H1 (cell line): ENCODE measurements around the gene DUSP1. TPM values are rescaled to one million over a fixed set of nuclear protein-coding genes. Genes with fewer than 3 reads are reported as not detected.

ENCODE experiments used
- CTCF ChIA-PET: fragments of 300-600 bp; sonication (Branson Sonifier 250); formaldehyde crosslinking; loops from one replicate; lab custom pipeline; 2021; ENCODE audit not compliant: partially characterized antibody; lab: Charles Lee
- POLR2A ChIA-PET: fragments of 300-600 bp; sonication (Branson Sonifier 250); formaldehyde crosslinking; loops from one replicate; lab custom pipeline; 2021; ENCODE audit warnings: inconsistent platforms; ENCODE audit not compliant: partially characterized antibody; lab: Charles Lee
- DNase-seq, 2 experiments: peaks; one replicate each; pipeline versions ENCODE4 v3.0.0 to v3.0.0-alpha.2; 2010 to 2022; ENCODE audit warnings: low spot score in 2 of 2, low read depth in 1 of 2, mixed read lengths in 1 of 2
- FAIRE-seq: peaks from 2 replicates; lab custom pipeline; 2011; peaks lifted over from hg19 to GRCh38; lab: Jason Lieb, UNC
- H2AFZ ChIP-seq: 2 replicates; pipeline ENCODE4 v1.8.1; 2012; ENCODE audit warnings: low read length, inconsistent platforms
- H2AK5ac ChIP-seq: 2 replicates; pipeline ENCODE4 v1.6.1; 2013; ENCODE audit warnings: low read depth, low read length
- H2BK120ac ChIP-seq: replicated peaks from 2 replicates; pipeline ENCODE3; 2013; ENCODE audit warnings: low read depth, low read length, inconsistent platforms
- H2BK12ac ChIP-seq: 2 replicates; pipeline ENCODE4 v1.6.1; 2013; ENCODE audit warnings: low read depth, low read length
- H2BK15ac ChIP-seq: 2 replicates; pipeline ENCODE4 v1.6.1; 2013; ENCODE audit warnings: low read length
- H2BK20ac ChIP-seq: 2 replicates; pipeline ENCODE4 v1.6.1; 2013; ENCODE audit warnings: low read length
- H2BK5ac ChIP-seq: 2 replicates; pipeline ENCODE4 v1.6.1; 2013; ENCODE audit warnings: low read depth, low read length
- H3K14ac ChIP-seq: 2 replicates; pipeline ENCODE4 v1.6.1; 2013; ENCODE audit warnings: inconsistent platforms; ENCODE audit not compliant: insufficient read length
- H3K18ac ChIP-seq: 2 replicates; pipeline ENCODE4 v1.6.1; 2013; ENCODE audit warnings: low read length; ENCODE audit errors: extremely low read depth
- H3K23ac ChIP-seq: 2 replicates; pipeline ENCODE4 v1.6.1; 2013; ENCODE audit warnings: inconsistent platforms; ENCODE audit not compliant: insufficient read length
- H3K23me2 ChIP-seq: 2 replicates; pipeline ENCODE4 v1.6.1; 2013; ENCODE audit warnings: low read depth, low read length
- H3K27ac ChIP-seq: 2 replicates; pipeline ENCODE4 v1.6.1; 2011; ENCODE audit warnings: low read depth, low read length, inconsistent platforms
- H3K27me3 ChIP-seq, 4 experiments: replicated peaks in 1 of 4; 1 replicate in 1 of 4; 2 replicates in 3 of 4; pipeline versions ENCODE4 v1.6.1 to v1.8.1; 2011 to 2013; ENCODE audit warnings: low read length in 3 of 4, mild to moderate bottlenecking in 3 of 4, inconsistent platforms in 2 of 4, mixed read lengths in 2 of 4, moderate library complexity in 1 of 4; ENCODE audit not compliant: control insufficient read depth in 3 of 4, insufficient read depth in 3 of 4; ENCODE audit errors: extremely low read depth in 1 of 4
- H3K36me3 ChIP-seq, 4 experiments: 2 replicates each; pipeline versions ENCODE4 v1.6.1 to v1.8.1; 2011 to 2013; ENCODE audit warnings: mild to moderate bottlenecking in 4 of 4, low read length in 3 of 4, moderate library complexity in 2 of 4, control low read depth in 1 of 4, inconsistent platforms in 1 of 4; ENCODE audit not compliant: insufficient read depth in 4 of 4, control insufficient read depth in 2 of 4
- H3K4ac ChIP-seq: replicated peaks from 2 replicates; pipeline ENCODE3; 2013; ENCODE audit warnings: low read length, low read depth, mixed read lengths, inconsistent platforms; ENCODE audit not compliant: insufficient read length
- H3K4me1 ChIP-seq, 4 experiments: replicated peaks in 1 of 4; 1 replicate in 1 of 4; 2 replicates in 3 of 4; pipeline versions ENCODE4 v1.6.1 to v1.8.1; 2011 to 2013; ENCODE audit warnings: low read length in 3 of 4, inconsistent platforms in 2 of 4, mixed read lengths in 1 of 4; ENCODE audit not compliant: insufficient read depth in 4 of 4, control insufficient read depth in 3 of 4
- H3K4me2 ChIP-seq, 2 experiments: 2 replicates each; pipeline versions ENCODE4 v1.6.1 to v1.8.1; 2011 to 2013; ENCODE audit warnings: low read depth in 2 of 2, low read length in 2 of 2, control low read depth in 1 of 2, inconsistent platforms in 1 of 2, mild to moderate bottlenecking in 1 of 2; ENCODE audit not compliant: insufficient read depth in 1 of 2
- H3K4me3 ChIP-seq, 4 experiments: fragments of 200-600, 300-600 bp in 1 of 4; sonication (generic), shearing (Covaris generic), sonication (Bioruptor Twin) in 1 of 4; 2 replicates each; pipeline versions ENCODE4 v1.5.1 to v1.8.1; 2011 to 2016; ENCODE audit warnings: low read length in 4 of 4, low read depth in 3 of 4, control low read depth in 2 of 4, inconsistent platforms in 2 of 4, mild to moderate bottlenecking in 2 of 4, mixed read lengths in 1 of 4, moderate library complexity in 1 of 4; ENCODE audit not compliant: insufficient read depth in 2 of 4; ENCODE audit errors: extremely low read depth in 1 of 4
- H3K56ac ChIP-seq: replicated peaks from 2 replicates; pipeline ENCODE3; 2013; ENCODE audit warnings: low read depth, mild to moderate bottlenecking, mixed read lengths, low read length, inconsistent platforms; ENCODE audit not compliant: insufficient read length
- H3K79me1 ChIP-seq: 2 replicates; pipeline ENCODE4 v1.6.1; 2013; ENCODE audit warnings: low read depth, low read length, control low read depth
- H3K79me2 ChIP-seq, 2 experiments: 2 replicates each; pipeline versions ENCODE4 v1.6.1 to v1.8.1; 2012 to 2013; ENCODE audit warnings: low read length in 2 of 2, mild to moderate bottlenecking in 2 of 2, inconsistent platforms in 1 of 2; ENCODE audit not compliant: insufficient read depth in 2 of 2, control insufficient read depth in 1 of 2
- H3K9ac ChIP-seq, 4 experiments: replicated peaks in 1 of 4; 1 replicate in 1 of 4; 2 replicates in 3 of 4; pipeline versions ENCODE4 v1.6.1 to v1.8.1; 2011 to 2013; ENCODE audit warnings: low read depth in 3 of 4, low read length in 3 of 4, control low read depth in 2 of 4, mild to moderate bottlenecking in 2 of 4, moderate library complexity in 2 of 4, inconsistent platforms in 1 of 4; ENCODE audit errors: extremely low read depth in 1 of 4
- H3K9me3 ChIP-seq, 2 experiments: 2 replicates each; pipeline versions ENCODE4 v1.6.1 to v1.8.1; 2012 to 2013; ENCODE audit warnings: mild to moderate bottlenecking in 2 of 2, moderate library complexity in 2 of 2, control low read depth in 1 of 2, inconsistent platforms in 1 of 2, low read depth in 1 of 2, low read length in 1 of 2, mixed read lengths in 1 of 2; ENCODE audit not compliant: insufficient read depth in 2 of 2
- H4K20me1 ChIP-seq, 2 experiments: replicated peaks in 1 of 2; 2 replicates each; pipeline versions ENCODE3 to v1.8.1; 2011 to 2013; ENCODE audit warnings: inconsistent platforms in 2 of 2, low read length in 2 of 2, mild to moderate bottlenecking in 1 of 2; ENCODE audit not compliant: insufficient read depth in 2 of 2, control insufficient read depth in 1 of 2
- H4K5ac ChIP-seq: 2 replicates; pipeline ENCODE4 v1.6.1; 2013; ENCODE audit warnings: low read length, low read depth, mixed read lengths, inconsistent platforms; ENCODE audit not compliant: insufficient read length
- H4K8ac ChIP-seq: 2 replicates; pipeline ENCODE4 v1.8.0; 2013; ENCODE audit warnings: mild to moderate bottlenecking, moderate library complexity, low read length, inconsistent platforms; ENCODE audit not compliant: insufficient read depth; ENCODE audit errors: extremely low read depth
- H4K91ac ChIP-seq: replicated peaks from 2 replicates; pipeline ENCODE3; 2013; ENCODE audit warnings: low read length, mixed read lengths, inconsistent platforms; ENCODE audit not compliant: insufficient read length
- EP300 ChIP-seq, 2 experiments: IDR thresholded peaks; 1 replicate in 1 of 2; 2 replicates in 1 of 2; pipeline ENCODE4 v1.6.1; 2011 to 2012; ENCODE audit warnings: low read depth in 2 of 2, low read length in 2 of 2, mild to moderate bottlenecking in 2 of 2, borderline replicate concordance in 1 of 2, inconsistent platforms in 1 of 2, moderate library complexity in 1 of 2
- EZH2 ChIP-seq: fragments of 200-600 bp; sonication (generic); IDR thresholded peaks from 2 replicates; pipeline ENCODE4 v1.7.1; 2012; ENCODE audit warnings: low read depth, mild to moderate bottlenecking, moderate library complexity, low read length, inconsistent platforms; ENCODE audit not compliant: severe bottlenecking
- KDM1A ChIP-seq: fragments of 200-600, 300-600 bp; sonication (generic); IDR thresholded peaks from 2 replicates; pipeline ENCODE4 v1.7.1; 2016; ENCODE audit warnings: mild to moderate bottlenecking, low read length, borderline replicate concordance
- KDM5A ChIP-seq: fragments of 200-600 bp; IDR thresholded peaks from 2 replicates; pipeline ENCODE4 v1.7.1; 2012; ENCODE audit warnings: mild to moderate bottlenecking, low read length, inconsistent platforms, mixed read lengths
- SUZ12 ChIP-seq: fragments of 200-600 bp; sonication (generic); IDR thresholded peaks from 2 replicates; pipeline ENCODE4 v1.6.1; 2012; ENCODE audit warnings: mild to moderate bottlenecking, inconsistent platforms, low read length, moderate library complexity, mixed read lengths
- TAF7 ChIP-seq: optimal IDR thresholded peaks from 2 replicates; pipeline ENCODE3; 2011; ENCODE audit warnings: low read depth, mild to moderate bottlenecking, inconsistent platforms, low read length, moderate library complexity, borderline replicate concordance
- WGBS, 2 experiments: shearing (Covaris generic) in 1 of 2; methylation state at CpG; one replicate each; pipeline versions ENCODE4 v1.1.6 to v1.1.7; 2013 to 2015; ENCODE audit warnings: low lambda C conversion rate in 2 of 2, mixed read lengths in 2 of 2, inconsistent platforms in 1 of 2, low coverage in 1 of 2, missing lambda C conversion rate in 1 of 2; ENCODE audit not compliant: insufficient replicate concordance in 2 of 2, insufficient coverage in 1 of 2, insufficient read length in 1 of 2; ENCODE audit errors: extremely low coverage in 1 of 2, missing lambda C conversion rate in 1 of 2; 5-methylcytosine and 5-hydroxymethylcytosine counted together
- polyA plus RNA-seq, 7 experiments: library from polyadenylated mRNA; depleted of rRNA in 3 of 7; stranded (reverse) in 5 of 7; unstranded in 2 of 7; fragments of >200 nt in 5 of 7; fragments of 200-250 nt in 2 of 7; gene quantifications; 1 replicate in 5 of 7; 2 replicates in 1 of 7; 4 replicates in 1 of 7; pipeline versions ENCODE4 v1.2.1 to v1.2.3, GENCODE V29; 2011 to 2013; ENCODE audit warnings: missing spikeins in 2 of 7, mixed read lengths in 2 of 7
- total RNA-seq: library from RNA; stranded (reverse); fragmentation: NEBNext Ultra II Directional; extraction: Animal tissue kit (Norgen Biotek cat#: 25700); gene quantifications from 2 replicates; pipeline ENCODE4 v1.2.1, GENCODE V29; 2021
- TF ChIP-seq, protein P1 (sequence below): IDR thresholded peaks from 2 replicates; pipeline ENCODE4 v1.6.1; 2012; ENCODE audit warnings: inconsistent platforms
- TF ChIP-seq, protein P2 (sequence below): IDR thresholded peaks from 2 replicates; pipeline ENCODE4 v1.6.1; 2012; ENCODE audit warnings: inconsistent platforms

The DUSP1 gene
- total and polyA plus RNA-seq, 2 of the 8 experiments (the other 6 are each of a cell fraction or from before 2014, with no cell fraction given): 6.5 to 11.7 TPM

DNA sequence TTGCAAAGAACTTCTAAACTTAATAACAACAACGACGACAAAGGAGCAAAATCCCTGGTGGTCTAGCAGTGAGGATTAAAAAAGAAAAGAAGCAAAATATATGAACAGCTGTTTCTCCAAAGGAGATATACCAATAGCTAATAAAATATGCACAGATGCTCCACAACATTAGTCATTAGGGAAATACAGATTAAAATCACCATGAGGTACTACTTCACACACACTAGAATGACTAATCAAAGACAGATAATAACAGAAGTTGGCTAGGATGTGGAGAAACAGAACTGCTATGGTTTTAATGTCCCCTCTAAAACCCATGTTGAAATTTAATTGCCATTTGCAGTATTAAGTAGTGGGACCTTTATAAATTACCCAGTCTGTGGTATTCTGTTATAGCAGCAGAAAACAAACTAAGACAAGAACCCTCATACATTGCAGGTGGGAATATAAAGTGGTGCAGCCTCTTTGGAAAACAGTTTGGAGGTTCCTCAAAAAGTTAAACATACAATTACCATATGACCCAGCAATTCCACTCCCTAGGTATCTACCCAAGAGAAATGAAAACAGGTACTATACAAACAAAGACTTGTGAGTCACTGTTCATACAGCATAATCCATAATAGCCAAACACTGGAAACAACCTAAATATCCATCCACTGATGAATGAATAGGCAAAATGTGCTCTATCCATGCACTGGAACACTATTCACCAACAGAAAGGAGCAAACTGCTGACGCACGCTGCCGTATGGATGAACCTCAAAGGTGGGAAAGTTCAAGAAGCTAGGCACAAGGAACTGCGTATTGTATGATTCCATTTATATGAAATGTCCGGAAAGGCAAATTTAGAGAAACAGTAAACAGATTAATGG, 11.4 kb upstream of the DUSP1 start:
- Histone ChIP-seq H2BK120ac (no peak overlapping the region), H2AFZ (no peak overlapping the region), H3K23ac (no peak overlapping the region), H3K4me3 (no peak overlapping the region), H3K36me3 (no peaks in the 10 kb centered on the region), H2BK5ac (no peak overlapping the region), H4K8ac (no peak overlapping the region), H3K4me2 (no peak overlapping the region), H3K9ac (no peak overlapping the region), H3K4me1 (no peaks in the 10 kb centered on the region), H3K27me3 (peaks cover 0 to 2% (median 0%) of the 10 kb centered on the region in 4 experiments; a peak in 2 of 7 replicates), H2BK20ac (no peak overlapping the region), H2AK5ac (no peak overlapping the region), H4K91ac (no peak overlapping the region), H2BK15ac (no peak overlapping the region), H3K9me3 (no peaks in the 10 kb centered on the region), H2BK12ac (no peak overlapping the region), H3K79me2 (no peaks in the 10 kb centered on the region), H4K5ac (no peak overlapping the region), H3K79me1 (no peaks in the 10 kb centered on the region), H3K4ac (no peak overlapping the region), H3K56ac (no peak overlapping the region), H3K18ac (no peak overlapping the region), H3K14ac (no peak overlapping the region), H4K20me1 (no peaks in the 10 kb centered on the region), H3K27ac (no peak overlapping the region), H3K23me2 (no peaks in the 10 kb centered on the region)
- DNase-seq: no peak
- ChIA-PET CTCF (interaction anchor here (1.0 to 2.5 kb wide), 2 partner anchors 9 to 10 kb away, joined by 3 to 12 read pairs; no protein-coding TSS in a partner anchor), POLR2A (interaction anchor here (3.5 kb wide), 1 partner anchor 11 kb away, joined by 24 read pairs; the partner anchor contains the start of gene DUSP1)
- 97% methylated on average over 7 of the region's 7 CpGs; no CpG with 5 or more reads in 1 of the 2 experiments for WGBS, 2 experiments
- FAIRE-seq: no peak
- TF ChIP-seq, protein P1, sequence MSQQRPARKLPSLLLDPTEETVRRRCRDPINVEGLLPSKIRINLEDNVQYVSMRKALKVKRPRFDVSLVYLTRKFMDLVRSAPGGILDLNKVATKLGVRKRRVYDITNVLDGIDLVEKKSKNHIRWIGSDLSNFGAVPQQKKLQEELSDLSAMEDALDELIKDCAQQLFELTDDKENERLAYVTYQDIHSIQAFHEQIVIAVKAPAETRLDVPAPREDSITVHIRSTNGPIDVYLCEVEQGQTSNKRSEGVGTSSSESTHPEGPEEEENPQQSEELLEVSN: no peak
- TF ChIP-seq KDM1A: no peak
- TF ChIP-seq SUZ12: no peak
- no peak for TF ChIP-seq EP300 (IDR thresholded peaks at IDR 0.05; ENCODE audit: borderline replicate concordance in 1 of 2, low read depth in 2 of 2, low read length in 2 of 2)
- no peak for TF ChIP-seq EZH2
- no peak for TF ChIP-seq KDM5A
- TF ChIP-seq, protein P2, sequence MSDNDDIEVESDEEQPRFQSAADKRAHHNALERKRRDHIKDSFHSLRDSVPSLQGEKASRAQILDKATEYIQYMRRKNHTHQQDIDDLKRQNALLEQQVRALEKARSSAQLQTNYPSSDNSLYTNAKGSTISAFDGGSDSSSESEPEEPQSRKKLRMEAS: no peak
- no peak for TF ChIP-seq TAF7
